Stimulated activated CD8-positive, alpha-beta memory T cell treated with anti-CD3 and anti-CD28 coated beads, Interleukin-12 subunit alpha, Interleukin-12 subunit beta, amount 100 ng/mL, for 24 hours (primary cell): Measurements from ENCODE around the gene FDPS.
"Not testable (repeated sequence)": the region's sequence is repeated elsewhere in the genome, so short reads cannot be mapped to it uniquely, and the experiment has no call there.

Source experiments
- DNase-seq: peaks from one replicate; pipeline ENCODE4 v3.0.0-alpha.2; 2020; ENCODE audit errors: extremely low read depth

FDPS gene

DNA sequence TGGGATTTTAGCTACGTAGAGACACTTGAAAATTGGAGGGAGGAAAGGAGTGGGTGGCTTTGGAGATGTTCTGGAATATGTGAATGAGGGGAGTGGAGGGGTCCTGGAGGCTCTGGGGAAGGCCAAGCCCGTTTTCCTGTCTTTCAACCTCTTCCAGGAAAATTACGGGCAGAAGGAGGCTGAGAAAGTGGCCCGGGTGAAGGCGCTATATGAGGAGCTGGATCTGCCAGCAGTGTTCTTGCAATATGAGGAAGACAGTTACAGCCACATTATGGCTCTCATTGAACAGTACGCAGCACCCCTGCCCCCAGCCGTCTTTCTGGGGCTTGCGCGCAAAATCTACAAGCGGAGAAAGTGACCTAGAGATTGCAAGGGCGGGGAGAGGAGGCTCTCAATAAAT lies 11.6 kb downstream of the FDPS start:
- no peak for DNase-seq

DNA sequence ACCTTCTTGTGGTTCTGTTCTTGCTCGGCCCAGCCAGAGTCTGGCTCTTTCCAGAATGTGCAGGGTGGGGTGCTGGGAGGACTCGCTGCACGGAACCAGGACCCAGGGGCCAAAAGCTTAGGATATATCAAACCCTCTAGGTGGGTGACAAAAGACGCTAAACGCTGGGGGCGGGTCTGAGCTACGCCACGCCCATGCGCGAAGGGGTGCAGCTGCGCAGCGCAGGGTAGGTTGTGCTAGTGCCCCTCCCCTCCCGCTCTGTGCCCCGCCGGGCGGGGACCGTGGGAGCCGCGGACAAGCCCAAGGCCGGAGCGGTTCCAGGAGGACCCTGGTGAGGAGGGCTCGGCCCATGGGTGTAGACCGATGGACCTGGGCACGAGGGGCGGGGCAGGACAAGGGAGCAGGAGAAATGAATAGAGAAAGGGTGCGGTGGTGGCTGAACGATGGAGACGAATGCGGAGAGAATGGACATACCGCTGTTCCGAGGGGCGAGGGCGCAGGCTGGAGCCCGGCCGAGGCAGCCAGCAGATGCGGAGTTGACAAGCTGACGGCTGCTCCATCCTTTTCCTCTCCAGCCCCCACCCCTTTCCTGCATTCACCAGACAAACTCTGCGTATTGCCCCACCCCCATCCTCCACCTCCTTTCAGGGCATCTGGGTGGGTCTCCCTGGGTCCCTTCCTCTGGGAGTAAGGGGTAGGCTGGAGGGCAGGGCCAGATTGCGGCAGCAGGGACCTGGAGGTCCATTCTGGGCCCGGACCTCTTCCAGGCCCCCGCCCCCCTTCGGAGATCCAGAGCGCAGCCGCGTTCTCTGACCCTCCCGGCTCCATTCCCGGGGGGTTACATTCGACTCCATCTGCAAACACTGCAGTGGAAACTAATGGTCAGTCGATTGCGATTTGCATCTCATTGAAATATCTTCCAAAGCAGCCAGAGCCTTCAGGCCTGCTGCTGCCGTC lies 12.3 kb downstream of the FDPS start, which contains the start of gene RUSC1:
RUSC1 (plus strand) TSS at position 234 of the 957 bp plus-strand sequence. CDS start 880 bp downstream, outside the sequence.
- no peak for DNase-seq

DNA sequence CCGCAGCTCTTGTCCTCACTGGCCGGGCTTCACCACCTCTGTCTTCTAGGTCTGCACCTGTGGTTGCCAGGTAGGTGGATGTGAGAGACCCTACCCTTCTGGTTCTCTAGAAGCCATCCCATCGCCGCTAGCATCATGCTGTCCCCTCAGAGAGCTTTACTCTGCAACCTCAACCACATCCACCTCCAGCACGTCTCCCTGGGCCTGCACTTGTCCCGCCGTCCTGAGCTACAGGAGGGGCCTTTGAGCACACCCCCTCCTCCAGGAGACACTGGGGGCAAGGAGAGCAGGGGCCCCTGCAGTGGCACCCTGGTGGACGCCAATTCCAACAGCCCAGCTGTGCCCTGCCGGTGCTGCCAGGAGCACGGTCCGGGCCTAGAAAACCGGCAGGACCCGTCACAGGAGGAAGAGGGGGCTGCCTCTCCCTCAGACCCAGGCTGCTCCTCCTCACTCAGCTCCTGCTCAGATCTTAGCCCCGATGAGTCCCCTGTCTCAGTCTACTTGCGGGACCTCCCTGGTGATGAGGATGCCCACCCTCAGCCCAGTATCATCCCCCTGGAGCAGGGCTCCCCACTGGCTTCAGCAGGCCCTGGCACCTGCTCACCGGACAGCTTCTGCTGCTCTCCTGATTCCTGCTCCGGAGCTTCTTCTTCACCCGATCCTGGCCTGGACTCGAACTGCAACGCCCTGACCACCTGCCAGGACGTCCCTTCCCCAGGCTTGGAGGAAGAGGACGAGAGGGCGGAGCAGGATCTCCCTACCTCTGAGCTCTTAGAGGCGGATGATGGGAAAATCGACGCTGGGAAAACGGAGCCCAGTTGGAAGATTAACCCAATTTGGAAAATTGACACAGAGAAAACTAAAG lies 13.2 kb downstream of the FDPS start:
- DNase-seq: no peak

DNA sequence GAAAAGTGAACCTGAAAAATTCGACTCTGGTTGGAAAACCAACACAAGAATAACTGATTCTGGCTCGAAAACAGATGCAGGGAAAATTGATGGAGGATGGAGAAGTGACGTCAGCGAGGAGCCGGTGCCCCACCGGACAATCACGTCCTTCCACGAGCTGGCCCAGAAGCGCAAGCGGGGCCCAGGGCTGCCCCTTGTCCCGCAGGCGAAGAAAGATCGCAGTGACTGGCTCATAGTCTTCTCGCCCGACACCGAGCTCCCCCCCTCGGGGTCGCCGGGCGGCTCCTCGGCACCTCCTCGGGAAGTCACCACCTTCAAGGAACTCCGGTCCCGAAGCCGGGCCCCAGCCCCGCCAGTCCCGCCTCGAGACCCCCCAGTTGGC lies 13.9 kb downstream of the FDPS start:
- no peak for DNase-seq

DNA sequence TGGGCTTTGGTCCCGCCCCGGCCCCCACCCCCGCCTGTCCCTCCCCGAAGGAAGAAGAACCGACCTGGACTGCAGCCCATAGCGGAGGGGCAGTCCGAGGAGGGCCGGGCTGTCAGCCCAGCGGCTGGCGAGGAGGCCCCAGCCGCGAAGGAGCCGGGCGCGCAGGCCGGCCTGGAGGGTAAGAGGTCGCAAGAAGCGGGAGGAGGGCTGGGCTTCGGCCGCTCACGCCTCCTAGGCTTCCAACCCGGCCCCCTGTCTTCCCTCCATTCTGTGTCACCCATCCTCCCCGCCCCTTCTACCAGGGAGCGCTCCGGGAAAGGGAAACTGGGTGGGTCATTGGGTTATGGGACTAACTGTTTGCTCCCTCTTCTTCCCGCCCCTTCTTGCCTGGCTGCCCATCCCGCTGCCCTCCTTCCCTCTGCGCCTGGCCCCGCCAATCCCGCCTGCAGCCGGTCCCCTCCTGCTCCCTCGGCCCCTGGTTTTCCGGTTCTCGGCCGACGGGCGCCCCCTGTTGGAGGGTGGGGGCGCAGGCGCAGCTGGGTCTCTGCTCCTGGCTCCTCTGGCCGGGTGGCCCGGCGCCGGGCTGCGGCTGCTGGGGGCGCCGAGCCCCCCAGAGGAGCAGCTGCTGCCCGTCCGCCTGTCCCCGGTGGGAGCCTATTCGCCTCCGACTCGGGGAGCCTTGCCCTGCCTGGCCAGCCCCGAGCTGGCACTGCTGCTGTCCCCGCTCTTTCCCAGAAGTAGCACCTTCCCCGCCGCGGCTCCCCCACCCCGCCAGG lies 14.5 kb downstream of the FDPS start:
- DNase-seq: peak; percentile 64

DNA sequence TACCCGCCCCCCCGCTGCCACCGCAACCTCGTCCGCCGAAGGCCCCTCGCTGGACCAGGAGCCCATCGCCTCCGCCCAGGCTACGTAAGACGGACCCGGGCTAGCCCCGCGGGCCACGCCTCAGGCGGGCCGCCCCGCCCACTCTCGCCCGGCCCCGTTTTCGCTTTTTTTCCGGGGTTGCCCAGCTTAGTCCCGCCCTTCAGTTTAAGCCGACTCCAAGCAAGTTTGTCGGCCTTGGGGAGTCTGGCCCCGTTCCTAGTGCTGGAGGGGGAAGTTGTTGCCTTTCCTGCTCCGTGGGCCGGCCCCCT lies 15.0 kb downstream of the FDPS start:
- DNase-seq: peak; percentile 52

DNA sequence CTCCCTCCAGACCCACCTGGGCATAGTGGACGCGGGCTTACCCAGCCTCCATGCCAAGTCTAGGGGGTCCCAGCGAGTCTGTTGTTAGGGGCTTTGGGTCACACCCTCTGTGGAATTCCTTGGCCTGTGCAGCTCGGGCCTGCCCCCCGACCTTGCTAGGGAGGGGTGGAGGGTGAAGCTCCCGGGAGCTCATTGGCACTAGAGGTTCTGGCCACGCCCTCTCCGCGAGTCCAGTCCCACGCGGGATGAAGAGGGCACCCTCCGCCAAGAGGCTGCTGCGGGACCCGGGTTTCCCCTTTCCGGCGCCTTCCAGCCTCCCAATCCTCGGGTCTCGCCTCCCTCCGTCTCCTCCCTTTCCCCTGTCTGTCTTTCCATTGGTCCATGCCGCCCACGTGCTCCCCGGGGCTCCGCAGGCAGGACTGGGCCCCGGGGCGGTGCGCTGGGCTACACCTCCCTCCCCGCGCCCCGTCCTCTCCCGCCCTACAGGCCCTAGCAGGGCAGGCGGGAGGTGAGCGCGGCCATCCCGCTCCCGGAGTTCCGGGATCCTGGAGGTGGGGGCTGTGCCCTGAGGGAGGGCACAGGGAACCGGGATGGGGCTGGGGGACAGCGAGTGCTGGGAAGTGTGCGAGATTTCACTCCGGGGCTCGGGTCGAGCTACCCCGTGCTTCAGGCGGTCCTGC lies 15.5 kb downstream of the FDPS start:
- DNase-seq: peak; percentile 88

DNA sequence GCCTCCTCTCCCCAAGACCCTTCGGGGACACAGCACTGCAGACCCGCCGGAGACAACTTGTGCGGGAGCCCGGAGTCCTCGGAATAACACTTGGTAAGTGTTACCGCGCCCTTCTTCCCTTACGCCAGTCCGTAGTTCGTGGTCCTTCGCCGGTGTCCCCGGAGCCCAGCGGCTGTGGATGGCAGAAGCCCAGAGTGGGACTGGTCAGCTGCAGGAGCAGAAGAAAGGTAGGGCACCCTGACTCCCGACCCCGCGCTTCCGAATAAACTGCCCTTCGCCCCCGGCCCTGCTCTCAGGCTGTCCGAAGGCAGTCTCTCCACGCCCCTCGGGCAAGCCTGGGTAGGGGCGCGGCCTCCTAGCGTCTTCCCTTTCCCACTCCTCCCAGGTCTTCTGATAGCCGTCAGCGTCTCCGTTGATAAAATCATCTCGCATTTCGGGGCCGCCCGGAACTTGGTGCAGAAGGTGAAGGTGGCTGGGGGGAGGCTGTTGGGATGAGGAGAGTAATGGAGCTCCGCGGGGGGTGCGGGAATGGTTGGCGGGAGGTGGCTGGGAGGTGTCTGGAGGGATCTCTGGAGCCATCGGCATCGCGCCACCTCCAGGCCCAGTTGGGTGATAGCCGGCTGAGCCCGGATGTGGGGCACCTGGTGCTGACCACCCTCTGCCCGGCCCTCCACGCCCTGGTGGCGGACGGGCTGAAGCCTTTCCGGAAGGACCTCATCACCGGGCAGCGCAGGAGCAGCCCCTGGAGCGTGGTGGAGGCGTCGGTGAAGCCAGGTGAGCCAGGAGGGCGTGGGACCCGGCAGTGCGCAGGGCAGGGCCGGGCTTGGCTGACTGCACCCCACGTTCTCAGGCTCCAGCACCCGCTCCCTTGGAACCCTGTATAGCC lies 16.3 kb downstream of the FDPS start:
- DNase-seq: no peak

DNA sequence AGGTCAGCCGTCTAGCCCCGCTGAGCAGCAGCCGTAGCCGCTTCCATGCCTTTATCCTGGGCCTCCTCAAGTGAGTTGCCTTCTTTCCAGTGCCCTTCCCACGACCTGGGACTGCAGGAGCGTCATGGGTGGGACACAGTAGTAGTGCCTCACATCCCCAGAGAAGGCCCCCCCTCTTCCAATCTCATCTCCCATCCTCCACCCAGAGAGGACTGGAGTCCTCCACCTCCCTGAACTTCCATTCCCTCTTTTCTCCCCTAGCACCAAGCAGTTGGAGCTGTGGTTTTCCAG lies 16.9 kb downstream of the FDPS start:
- DNase-seq: no peak

DNA sequence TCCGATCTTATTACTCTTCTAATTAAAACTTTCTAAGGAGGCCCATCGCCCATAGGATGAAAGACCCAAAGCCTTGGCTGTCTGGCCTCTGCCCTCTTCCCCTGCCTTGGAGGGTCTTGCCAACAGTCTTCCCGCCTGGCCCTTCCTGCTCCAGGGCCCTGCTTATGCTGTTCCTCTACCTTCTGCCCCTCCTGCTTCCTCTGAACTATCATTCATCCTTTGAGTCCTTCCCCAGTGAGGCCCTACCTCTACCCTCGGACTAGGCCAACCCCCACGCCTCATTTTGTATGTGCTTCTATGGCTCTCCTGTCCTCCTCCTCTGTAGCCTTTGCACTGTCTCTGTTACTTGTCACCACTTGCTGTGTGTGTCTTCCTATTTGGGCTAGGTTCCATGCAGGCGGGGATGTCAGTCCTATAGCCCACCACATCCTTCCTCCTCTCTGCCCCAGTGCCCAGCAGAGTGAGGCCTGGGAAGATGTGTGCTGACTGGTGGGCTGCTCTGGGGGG lies 17.4 kb downstream of the FDPS start:
- DNase-seq: no peak

DNA sequence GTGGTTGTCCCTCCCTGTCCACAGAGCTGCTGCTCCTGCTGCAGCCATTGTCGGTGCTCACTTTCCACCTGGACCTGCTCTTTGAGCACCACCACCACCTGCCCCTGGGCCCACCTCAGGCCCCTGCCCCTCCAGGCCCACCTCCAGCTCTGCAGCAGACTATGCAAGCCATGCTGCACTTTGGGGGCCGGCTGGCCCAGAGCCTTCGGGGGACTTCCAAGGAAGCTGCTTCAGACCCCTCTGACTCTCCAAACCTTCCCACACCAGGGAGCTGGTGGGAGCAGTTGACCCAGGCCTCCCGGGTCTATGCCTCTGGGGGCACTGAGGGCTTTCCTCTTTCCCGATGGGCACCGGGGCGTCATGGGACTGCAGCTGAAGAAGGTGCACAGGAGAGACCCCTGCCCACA lies 18.0 kb downstream of the FDPS start:
- DNase-seq: no peak

DNA sequence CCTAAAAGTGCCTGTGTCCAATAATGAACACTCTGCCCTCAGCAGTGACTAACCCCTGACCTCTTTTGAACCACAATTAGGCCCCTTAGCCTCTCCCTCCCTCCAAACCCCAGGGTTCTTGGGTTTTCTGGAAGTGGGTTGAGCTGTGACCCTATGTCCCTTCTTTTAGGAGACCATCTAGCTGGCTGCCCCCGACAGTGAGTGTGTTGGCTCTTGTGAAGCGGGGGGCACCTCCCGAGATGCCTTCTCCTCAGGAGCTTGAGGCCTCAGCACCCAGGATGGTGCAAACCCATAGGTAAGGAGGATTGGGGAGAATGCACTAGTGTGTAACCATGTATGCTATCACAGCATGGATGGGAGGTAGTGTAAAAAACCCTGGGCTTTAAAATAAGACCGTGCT lies 19.3 kb downstream of the FDPS start:
- DNase-seq: no peak

DNA sequence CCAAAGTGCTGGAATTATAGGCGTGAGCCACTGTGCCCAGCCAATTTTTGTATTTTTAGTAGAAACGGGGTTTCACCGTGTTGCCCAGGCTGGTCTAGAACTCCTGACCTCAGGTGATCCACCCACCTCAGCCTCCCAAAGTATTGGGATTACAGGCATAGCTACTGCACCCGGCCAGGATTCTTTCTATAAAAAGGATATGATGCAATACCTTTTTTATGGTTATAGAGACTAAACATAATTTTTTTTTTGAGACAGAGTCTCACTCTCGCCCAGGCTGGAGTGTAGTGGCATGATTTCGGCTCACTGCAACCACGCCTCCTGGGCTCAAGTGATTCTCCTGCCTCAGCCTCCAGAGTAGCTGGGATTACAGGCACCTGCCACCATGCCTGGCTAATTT lies 20.2 kb downstream of the FDPS start:
- not testable (repeated sequence) for DNase-seq

DNA sequence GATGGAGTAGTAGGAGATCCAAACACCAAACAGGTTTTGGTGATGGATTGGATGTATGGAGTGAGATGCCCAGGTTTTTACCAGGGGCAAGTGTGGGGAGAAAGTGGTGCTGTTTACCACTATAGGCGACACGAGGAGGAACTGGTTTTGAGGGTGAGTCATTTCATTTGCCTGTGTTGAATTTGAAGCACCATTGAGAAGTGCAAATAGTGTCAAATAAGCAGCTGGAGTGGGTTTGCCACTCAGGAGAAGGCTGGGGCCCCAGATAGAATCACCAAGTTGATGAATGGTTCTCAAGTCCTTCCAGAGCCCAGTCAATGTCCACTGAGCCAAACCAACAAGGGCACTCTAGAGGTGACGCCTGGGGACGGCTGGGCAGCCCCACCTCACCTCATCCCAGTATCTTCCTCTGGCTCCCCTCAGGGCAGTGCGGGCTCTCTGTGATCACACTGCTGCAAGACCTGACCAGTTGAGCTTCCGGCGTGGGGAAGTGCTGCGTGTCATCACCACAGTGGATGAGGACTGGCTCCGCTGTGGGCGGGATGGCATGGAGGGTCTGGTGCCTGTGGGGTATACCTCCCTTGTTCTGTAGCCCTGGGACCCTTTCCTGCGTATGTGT lies 21.4 kb downstream of the FDPS start:
- no peak for DNase-seq

DNA sequence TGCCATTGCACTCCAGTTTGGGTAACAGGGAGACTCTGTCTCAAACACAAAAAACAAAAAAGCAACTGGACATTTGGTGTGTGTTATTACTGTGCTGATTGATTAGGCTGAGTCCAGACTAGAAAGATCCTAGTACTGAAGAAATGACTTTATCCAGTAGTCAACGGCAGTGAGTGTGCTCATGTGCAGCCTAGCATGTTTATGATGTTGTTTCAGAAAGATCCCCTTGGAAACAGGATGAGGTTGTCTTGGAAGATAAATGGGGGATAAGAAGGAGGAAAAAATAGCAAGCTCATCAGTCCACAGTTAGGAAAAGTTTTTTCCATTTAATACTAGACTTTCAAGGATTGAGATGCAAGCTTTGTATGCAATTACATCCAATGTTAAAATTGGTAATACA lies 26.3 kb downstream of the FDPS start:
- no peak for DNase-seq

DNA sequence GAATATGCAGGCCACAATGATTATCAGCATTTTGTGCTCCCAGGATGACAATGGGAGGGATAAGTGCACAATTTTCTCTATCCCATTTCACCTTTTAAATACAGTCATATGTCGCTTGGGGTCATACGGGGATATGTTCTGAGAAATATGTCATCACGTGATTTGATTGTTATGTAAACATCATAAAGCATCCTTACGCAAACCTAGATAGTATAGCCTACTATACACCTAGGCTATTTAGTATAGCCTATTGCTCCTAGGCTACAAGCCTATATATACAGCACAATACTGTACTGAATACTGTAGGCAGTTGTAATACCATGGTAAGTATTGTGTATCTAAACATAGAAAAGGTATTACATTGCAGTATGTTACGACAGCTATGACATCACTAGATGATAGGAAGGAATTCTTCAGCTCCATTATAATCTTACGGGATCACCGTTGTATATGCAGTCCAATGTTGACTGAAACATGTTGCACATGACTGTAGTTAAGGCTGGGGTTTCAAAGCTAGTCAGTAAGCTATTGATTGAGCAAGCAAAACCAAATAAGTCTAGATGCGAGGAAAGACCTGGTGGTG lies 30.9 kb downstream of the FDPS start:
- no peak for DNase-seq

DNA sequence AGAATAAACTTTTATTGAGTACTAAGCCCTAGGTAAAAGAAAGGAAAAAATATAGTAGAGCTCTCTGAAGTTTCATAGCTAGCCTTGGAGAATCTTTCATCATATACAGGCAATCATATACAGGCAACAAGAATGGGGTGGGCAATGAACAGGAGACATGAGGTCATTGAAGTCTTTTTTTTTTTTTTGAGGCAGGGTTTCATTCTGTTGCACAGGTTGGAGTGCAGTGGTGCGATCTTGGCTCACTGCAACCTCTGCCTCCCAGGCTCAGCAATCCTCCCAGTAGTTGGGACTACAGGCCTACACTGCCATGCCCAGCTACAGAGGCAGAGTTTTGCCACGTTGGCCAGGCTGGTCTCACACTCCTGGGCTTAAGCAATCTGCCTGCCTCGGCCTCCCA lies 34.2 kb downstream of the FDPS start:
- no peak for DNase-seq

DNA sequence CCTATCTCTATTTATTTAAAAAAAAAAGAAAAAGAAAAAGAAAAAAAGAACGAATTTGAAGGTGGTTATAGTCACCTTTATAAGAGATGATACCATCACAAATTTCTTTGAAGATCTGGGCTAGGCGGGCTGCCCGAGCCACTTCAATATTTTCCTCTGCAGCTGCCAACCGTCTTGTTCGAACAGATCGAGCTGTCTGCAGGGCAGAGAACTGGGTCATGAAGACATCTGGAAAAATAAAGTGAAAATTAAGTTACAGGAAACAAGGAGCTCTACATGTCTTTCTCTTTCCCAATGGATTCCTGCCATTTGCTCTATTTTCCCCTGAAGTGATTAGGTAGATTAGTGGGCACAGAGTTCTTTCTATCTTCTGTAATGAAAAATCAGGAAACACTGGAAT lies 44.0 kb downstream of the FDPS start:
- DNase-seq: no peak

DNA sequence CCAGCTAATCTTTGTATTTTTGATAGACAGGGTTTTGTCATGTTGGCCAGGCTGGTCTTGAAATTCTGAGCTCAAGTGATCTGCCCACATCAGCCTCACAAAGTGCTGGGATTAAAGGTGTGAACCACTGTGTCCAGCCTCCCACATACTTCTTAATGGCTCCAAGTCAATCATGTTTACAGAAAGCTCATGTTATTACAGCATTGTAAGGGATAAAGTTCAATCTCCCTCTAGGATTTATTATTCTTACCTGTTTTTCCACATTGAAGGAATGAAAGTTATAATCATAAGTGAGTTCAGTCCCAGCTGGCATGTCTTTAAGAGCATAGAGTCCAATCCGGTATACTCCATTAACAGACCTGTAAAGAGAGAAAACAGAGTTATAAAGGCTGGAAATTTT lies 51.4 kb downstream of the FDPS start:
- DNase-seq: no peak
